GM12878 (cell line): ENCODE data around the gene CYP1B1. TPM values are rescaled to one million over a fixed set of nuclear protein-coding genes. Genes with fewer than 3 reads are reported as not detected.

Experiments used
- ATAC-seq: fragments of 200-7000 bp; cut with Tn5 transposase; 3 replicates; pipeline ENCODE4 v1.9.1; 2020; ENCODE audit warnings: mild to moderate bottlenecking, moderate library complexity
- BruUV-seq: library from RNA; stranded (reverse); fragments of 400-500 nt; replicated peaks from 2 replicates; lab custom pipeline; 2021; lab: Mats Ljungman, UMichigan
- CTCF ChIA-PET: fragments of 300-600 bp; sonication (Branson Sonifier 250); formaldehyde crosslinking; extraction: SDS; loops from one replicate; lab custom pipeline; 2021; ENCODE audit warnings: inconsistent platforms; lab: Yijun Ruan, JAX
- POLR2A ChIA-PET: fragments of 350-600 bp; formaldehyde crosslinking; extraction: SDS; loops from one replicate; lab custom pipeline; 2021; ENCODE audit warnings: inconsistent platforms; lab: Charles Lee
- RAD21 ChIA-PET: fragments of 300-600 bp; sonication (Branson Sonifier 250); formaldehyde crosslinking; loops from one replicate; lab custom pipeline; 2023; ENCODE audit warnings: antibody characterized with exemption; ENCODE audit not compliant: unreplicated experiment; lab: Charles Lee
- SMC1A ChIA-PET: fragments of 300-600 bp; sonication (Branson Sonifier 250); formaldehyde crosslinking; loops from one replicate; lab custom pipeline; 2023; ENCODE audit not compliant: unreplicated experiment, uncharacterized antibody; lab: Charles Lee
- DNase-seq: peaks from one replicate; pipeline ENCODE4 v3.0.0-alpha.2; 2011; ENCODE audit warnings: low read depth, low spot score
- FAIRE-seq: peaks from 3 replicates; lab custom pipeline; 2011; peaks lifted over from hg19 to GRCh38; lab: Jason Lieb, UNC
- H2AFZ ChIP-seq: 2 replicates; pipeline ENCODE4 v1.6.0; 2011; ENCODE audit warnings: low read depth, low read length, control low read depth; ENCODE audit not compliant: control insufficient read depth
- H3K27ac ChIP-seq: 2 replicates; pipeline ENCODE4 v1.5.1; 2011; ENCODE audit warnings: control low read depth; ENCODE audit not compliant: control insufficient read depth, insufficient read depth
- H3K27me3 ChIP-seq, 2 experiments: replicated peaks in 1 of 2; 2 replicates each; pipeline versions ENCODE4 v1.6.0 to v1.6.1; 2011; ENCODE audit warnings: low read length in 1 of 2; ENCODE audit not compliant: control insufficient read depth in 2 of 2, insufficient read depth in 2 of 2
- H3K36me3 ChIP-seq, 2 experiments: 2 replicates each; pipeline ENCODE4 v1.5.1; 2011; ENCODE audit warnings: low read length in 1 of 2; ENCODE audit not compliant: control insufficient read depth in 2 of 2, insufficient read depth in 2 of 2
- H3K4me1 ChIP-seq: 2 replicates; pipeline ENCODE4 v1.6.1; 2011; ENCODE audit warnings: mild to moderate bottlenecking, low read length, moderate library complexity, mixed read lengths; ENCODE audit not compliant: control insufficient read depth, insufficient read depth
- H3K4me2 ChIP-seq: 2 replicates; pipeline ENCODE4 v1.6.0; 2011; ENCODE audit warnings: control low read depth; ENCODE audit not compliant: control insufficient read depth, insufficient read depth
- H3K4me3 ChIP-seq: fragments of 200-600 bp; sonication (generic); 2 replicates; pipeline ENCODE4 v1.5.1; 2016
- H3K79me2 ChIP-seq: 2 replicates; pipeline ENCODE4 v1.6.0; 2011; ENCODE audit warnings: low read length; ENCODE audit not compliant: control insufficient read depth, insufficient read depth
- H3K9ac ChIP-seq: 2 replicates; pipeline ENCODE4 v1.8.0; 2011; ENCODE audit warnings: low read length, control low read depth, mixed read lengths; ENCODE audit not compliant: control insufficient read depth, insufficient read depth
- H3K9me3 ChIP-seq: replicated peaks from 3 replicates; pipeline ENCODE4 v1.5.1; 2011; ENCODE audit warnings: mild to moderate bottlenecking, low read length; ENCODE audit not compliant: control insufficient read depth, insufficient read depth
- H4K20me1 ChIP-seq: 2 replicates; pipeline ENCODE4 v1.6.0; 2011; ENCODE audit not compliant: control insufficient read depth, insufficient read depth
- CEBPB ChIP-seq, 2 experiments: fragments of 150-350 bp in 1 of 2; IDR thresholded peaks; 2 replicates each; pipeline ENCODE4 v1.6.1; 2012 to 2014; ENCODE audit warnings: low read depth in 2 of 2, low read length in 2 of 2, borderline replicate concordance in 1 of 2, inconsistent platforms in 1 of 2
- HCFC1 ChIP-seq: fragments of 150-350 bp; IDR thresholded peaks from 2 replicates; pipeline ENCODE4 v1.6.1; 2014; ENCODE audit warnings: low read length
- HDAC2 ChIP-seq: fragments of 200-600 bp; sonication (generic); IDR thresholded peaks from 2 replicates; pipeline ENCODE4 v1.6.1; 2017
- KLF5 ChIP-seq: fragments of 450-650 bp; IDR thresholded peaks from 2 replicates; pipeline ENCODE4 v1.6.1; 2014; ENCODE audit warnings: mild to moderate bottlenecking; ENCODE audit not compliant: partially characterized antibody
- MEF2B ChIP-seq: fragments of 450-650 bp; IDR thresholded peaks from 2 replicates; pipeline ENCODE4 v1.6.1; 2018; ENCODE audit warnings: mild to moderate bottlenecking, moderate library complexity; ENCODE audit not compliant: partially characterized antibody, poor library complexity, severe bottlenecking
- MYB ChIP-seq: fragments of 150-350 bp; IDR thresholded peaks from 2 replicates; pipeline ENCODE4 v1.6.1; 2014; ENCODE audit warnings: mild to moderate bottlenecking, low read depth, low read length, borderline replicate concordance
- NFYB ChIP-seq: IDR thresholded peaks from 2 replicates; pipeline ENCODE4 v1.6.1; 2011; ENCODE audit warnings: low read depth, mild to moderate bottlenecking, low read length, improper control_type of control experiment, moderate library complexity; ENCODE audit not compliant: insufficient read depth
- RB1 ChIP-seq: fragments of 450-650 bp; formaldehyde crosslinking; IDR thresholded peaks from 2 replicates; pipeline ENCODE4 v1.6.1; 2017; ENCODE audit warnings: mild to moderate bottlenecking, borderline replicate concordance
- RBBP5 ChIP-seq: fragments of 200-600 bp; sonication (generic); conservative IDR thresholded peaks from 2 replicates; pipeline ENCODE4 v1.6.1; 2016
- SIX5 ChIP-seq: IDR thresholded peaks from 2 replicates; pipeline ENCODE4 v1.6.1; 2011; ENCODE audit warnings: mild to moderate bottlenecking, low read depth, low read length, moderate library complexity; ENCODE audit not compliant: severe bottlenecking
- SMAD1 ChIP-seq: fragments of 450-650 bp; IDR thresholded peaks from 2 replicates; pipeline ENCODE4 v1.6.1; 2018; ENCODE audit warnings: mild to moderate bottlenecking, low read depth; ENCODE audit not compliant: partially characterized antibody
- SREBF1 ChIP-seq: IDR thresholded peaks from 2 replicates; pipeline ENCODE4 v1.6.1; 2012; ENCODE audit warnings: mild to moderate bottlenecking, low read length
- SREBF2 ChIP-seq: IDR thresholded peaks from 2 replicates; pipeline ENCODE4 v1.6.1; 2012; ENCODE audit warnings: mild to moderate bottlenecking, low read length
- SUZ12 ChIP-seq: fragments of 200-600 bp; sonication (generic); IDR thresholded peaks from one replicate; pipeline ENCODE4 v1.6.1; 2018; ENCODE audit warnings: antibody characterized with exemption, mild to moderate bottlenecking; ENCODE audit not compliant: unreplicated experiment
- ZNF24 ChIP-seq: fragments of 450-650 bp; IDR thresholded peaks from 2 replicates; pipeline ENCODE4 v1.6.1; 2017; ENCODE audit warnings: antibody characterized with exemption, mild to moderate bottlenecking
- ZNF384 ChIP-seq: IDR thresholded peaks from 2 replicates; pipeline ENCODE4 v1.6.1; 2012; ENCODE audit warnings: low read depth, mild to moderate bottlenecking, low read length, improper control_type of control experiment, borderline replicate concordance
- WGBS: methylation state at CpG from one replicate; pipeline ENCODE4 v1.1.6; 2016; ENCODE audit warnings: low lambda C conversion rate; ENCODE audit not compliant: insufficient replicate concordance, insufficient coverage; ENCODE audit errors: missing lambda C conversion rate; 5-methylcytosine and 5-hydroxymethylcytosine counted together
- in situ Hi-C: fragments of 300-500 bp; cut with MboI; formaldehyde crosslinking; loops from 9 replicates; pipeline ENCODE4 v1.14.3; 2018; ENCODE audit warnings: mixed read lengths
- intact Hi-C: fragments of 100-400 bp; cut with micrococcal nuclease; formaldehyde crosslinking; loops from one replicate; pipeline ENCODE4 v1.14.2; 2022; ENCODE audit not compliant: unreplicated experiment
- polyA plus RNA-seq, 11 experiments: library from polyadenylated mRNA; depleted of rRNA in 4 of 11; unstranded in 6 of 11; stranded (reverse) in 5 of 11; fragments of >200 nt; fragmentation: Nextera tagmentation in 4 of 11; fragmentation: Illumina TruSeq in 1 of 11; extraction: Ambion mirVana in 4 of 11; extraction: Trizol in 1 of 11; gene quantifications; 1 replicate in 1 of 11; 2 replicates in 10 of 11; pipeline versions ENCODE4 v1.2.1 to v1.2.3, GENCODE V29; 2011 to 2016; ENCODE audit warnings: inconsistent platforms in 2 of 11, missing spikeins in 2 of 11, low read depth in 1 of 11
- total RNA-seq, 4 experiments: library from RNA; depleted of rRNA in 3 of 4; stranded (reverse); fragments of >200 nt in 3 of 4; fragmentation: Illumina TruSeq in 1 of 4; extraction: Trizol in 1 of 4; gene quantifications; 2 replicates each; pipeline versions ENCODE4 v1.2.1 to v1.2.3, GENCODE V29; 2013 to 2021
- TF ChIP-seq, protein P1 (sequence below): fragments of 450-650 bp; formaldehyde crosslinking; IDR thresholded peaks from 2 replicates; pipeline ENCODE4 v1.4.0; 2022; ENCODE audit warnings: mild to moderate bottlenecking, moderate library complexity
- TF ChIP-seq, protein P2 (sequence below): fragments of 450-650 bp; IDR thresholded peaks from 2 replicates; pipeline ENCODE4 v1.6.1; 2017; ENCODE audit warnings: mild to moderate bottlenecking

CYP1B1 gene
- total and polyA plus RNA-seq, 10 of the 15 experiments (the other 5 are each of a cell fraction or from before 2014, with no cell fraction given), result 0.35 to 29.7 (median 3.4) TPM

DNA sequence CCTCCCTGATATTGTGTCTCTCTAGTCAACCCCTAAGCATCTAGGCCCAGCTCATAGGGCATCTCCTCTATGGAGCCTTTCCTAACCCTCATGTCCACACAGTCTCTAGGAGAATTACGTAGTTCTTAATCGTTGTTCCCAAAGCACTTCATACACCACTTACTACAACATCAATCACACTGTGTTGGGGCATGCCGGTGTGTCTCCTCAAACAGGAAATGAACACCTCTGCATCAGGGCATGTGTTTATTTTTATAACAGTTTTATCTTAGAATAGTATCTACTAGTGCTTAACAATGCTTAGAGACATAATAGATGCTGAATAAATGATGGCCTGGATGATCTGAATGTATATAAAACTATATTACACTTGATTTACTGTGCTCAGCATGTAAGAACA, 19.7 kb downstream of the CYP1B1 start (continued):
- TF ChIP-seq, protein P1, sequence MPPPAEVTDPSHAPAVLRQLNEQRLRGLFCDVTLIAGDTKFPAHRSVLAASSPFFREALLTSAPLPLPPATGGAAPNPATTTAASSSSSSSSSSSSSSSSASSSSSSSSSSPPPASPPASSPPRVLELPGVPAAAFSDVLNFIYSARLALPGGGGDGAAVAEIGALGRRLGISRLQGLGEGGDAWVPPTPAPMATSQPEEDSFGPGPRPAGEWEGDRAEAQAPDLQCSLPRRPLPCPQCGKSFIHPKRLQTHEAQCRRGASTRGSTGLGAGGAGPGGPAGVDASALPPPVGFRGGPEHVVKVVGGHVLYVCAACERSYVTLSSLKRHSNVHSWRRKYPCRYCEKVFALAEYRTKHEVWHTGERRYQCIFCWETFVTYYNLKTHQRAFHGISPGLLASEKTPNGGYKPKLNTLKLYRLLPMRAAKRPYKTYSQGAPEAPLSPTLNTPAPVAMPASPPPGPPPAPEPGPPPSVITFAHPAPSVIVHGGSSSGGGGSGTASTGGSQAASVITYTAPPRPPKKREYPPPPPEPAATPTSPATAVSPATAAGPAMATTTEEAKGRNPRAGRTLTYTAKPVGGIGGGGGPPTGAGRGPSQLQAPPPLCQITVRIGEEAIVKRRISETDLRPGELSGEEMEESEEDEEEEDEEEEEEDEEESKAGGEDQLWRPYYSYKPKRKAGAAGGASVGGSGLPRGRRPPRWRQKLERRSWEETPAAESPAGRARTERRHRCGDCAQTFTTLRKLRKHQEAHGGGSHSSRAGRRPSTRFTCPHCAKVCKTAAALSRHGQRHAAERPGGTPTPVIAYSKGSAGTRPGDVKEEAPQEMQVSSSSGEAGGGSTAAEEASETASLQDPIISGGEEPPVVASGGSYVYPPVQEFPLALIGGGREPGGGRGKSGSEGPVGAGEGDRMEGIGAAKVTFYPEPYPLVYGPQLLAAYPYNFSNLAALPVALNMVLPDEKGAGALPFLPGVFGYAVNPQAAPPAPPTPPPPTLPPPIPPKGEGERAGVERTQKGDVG (CRISPR knock-in tag), result no peak
- TF ChIP-seq SREBF2 (no peak), SUZ12 (no peak), HDAC2 (no peak), MEF2B (no peak), SIX5 (no peak), HCFC1 (no peak)

DNA sequence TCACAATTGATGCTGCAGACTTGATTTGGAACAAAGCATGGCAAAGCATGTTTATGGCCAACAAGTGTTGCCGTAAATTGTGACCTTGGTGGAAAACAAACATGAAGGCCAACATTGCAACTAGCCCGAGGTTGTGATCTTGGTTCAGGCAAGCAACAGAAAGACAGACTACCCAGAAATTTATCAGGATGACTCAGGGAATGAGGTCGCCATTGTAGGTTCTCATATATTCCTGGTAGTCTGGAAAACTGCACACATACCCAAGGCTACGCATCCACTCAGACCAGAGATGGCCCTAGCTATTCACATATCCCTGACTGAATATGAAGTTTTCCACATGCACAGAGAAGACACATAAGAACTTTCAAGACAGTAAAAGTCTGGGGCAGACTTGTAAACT, 30.1 kb downstream of the CYP1B1 start:
- no peaks in the 10 kb centered on the region for H3K9me3 ChIP-seq
- H3K9ac ChIP-seq, result no peak overlapping the region
- BruUV-seq, result no TSS peak
- no peak overlapping the region for H3K4me3 ChIP-seq
- ChIA-PET POLR2A (no interaction called here), RAD21 (no interaction called here), SMC1A (interaction anchor here (1.0 kb wide), 1 partner anchor 8 kb away, joined by 4 read pairs; no protein-coding TSS in a partner anchor), CTCF (interaction anchor here (0.7 to 1.5 kb wide), 2 partner anchors 8 to 134 kb away, joined by 3 to 8 read pairs; no protein-coding TSS in a partner anchor)
- in situ Hi-C loops, result no loop called here
- FAIRE-seq, result no peak
- no peak overlapping the region for H3K4me2 ChIP-seq
- no peaks in the 10 kb centered on the region for H3K36me3 ChIP-seq
- H3K79me2 ChIP-seq, result no peaks in the 10 kb centered on the region
- no peak overlapping the region for H3K27ac ChIP-seq
- H3K27me3 ChIP-seq, result no peaks in the 10 kb centered on the region
- ATAC-seq, result no peak
- WGBS, result 49% methylated on average over 4 of the region's 4 CpGs
- no peak overlapping the region for H2AFZ ChIP-seq
- no peak for DNase-seq
- no peaks in the 10 kb centered on the region for H4K20me1 ChIP-seq
- intact Hi-C loops, result no loop called here
- H3K4me1 ChIP-seq, result no peaks in the 10 kb centered on the region
- no peak for TF ChIP-seq RB1
- TF ChIP-seq CEBPB (IDR thresholded peaks at IDR 0.05; ENCODE audit: borderline replicate concordance in 1 of 2, low read depth in 2 of 2, low read length in 2 of 2), result no peak
- TF ChIP-seq, protein P2, sequence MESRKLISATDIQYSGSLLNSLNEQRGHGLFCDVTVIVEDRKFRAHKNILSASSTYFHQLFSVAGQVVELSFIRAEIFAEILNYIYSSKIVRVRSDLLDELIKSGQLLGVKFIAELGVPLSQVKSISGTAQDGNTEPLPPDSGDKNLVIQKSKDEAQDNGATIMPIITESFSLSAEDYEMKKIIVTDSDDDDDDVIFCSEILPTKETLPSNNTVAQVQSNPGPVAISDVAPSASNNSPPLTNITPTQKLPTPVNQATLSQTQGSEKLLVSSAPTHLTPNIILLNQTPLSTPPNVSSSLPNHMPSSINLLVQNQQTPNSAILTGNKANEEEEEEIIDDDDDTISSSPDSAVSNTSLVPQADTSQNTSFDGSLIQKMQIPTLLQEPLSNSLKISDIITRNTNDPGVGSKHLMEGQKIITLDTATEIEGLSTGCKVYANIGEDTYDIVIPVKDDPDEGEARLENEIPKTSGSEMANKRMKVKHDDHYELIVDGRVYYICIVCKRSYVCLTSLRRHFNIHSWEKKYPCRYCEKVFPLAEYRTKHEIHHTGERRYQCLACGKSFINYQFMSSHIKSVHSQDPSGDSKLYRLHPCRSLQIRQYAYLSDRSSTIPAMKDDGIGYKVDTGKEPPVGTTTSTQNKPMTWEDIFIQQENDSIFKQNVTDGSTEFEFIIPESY, result no peak
- TF ChIP-seq ZNF24, result no peak
- TF ChIP-seq MYB, result no peak
- no peak for TF ChIP-seq KLF5
- no peak for TF ChIP-seq RBBP5
- TF ChIP-seq NFYB, result no peak
- TF ChIP-seq SREBF1, result no peak
- no peak for TF ChIP-seq MEF2B
- no peak for TF ChIP-seq SMAD1
- TF ChIP-seq ZNF384, result no peak
